MM.1S (cell line): ENCODE measurements around the gene FAM193A.

ENCODE experiments used
- CTCF ChIP-seq: fragments of 300-600 bp; sonication (generic); IDR thresholded peaks from 2 replicates; pipeline ENCODE4 v1.5.1; 2016; ENCODE audit warnings: antibody characterized with exemption, low read length, mixed read lengths
- EZH2 ChIP-seq: fragments of 300-600 bp; sonication (generic); optimal IDR thresholded peaks from 2 replicates; pipeline ENCODE3; 2017; ENCODE audit warnings: low read depth, mild to moderate bottlenecking, antibody characterized with exemption, low read length, mixed read lengths

GRCh38 chr4:2516635-2517034 is 19.8 kb upstream of the FAM193A start:
- TF ChIP-seq CTCF = no peak
- no peak for TF ChIP-seq EZH2
